B cell (primary cell): ENCODE results near the gene APP.

Experiments
- EZH2 ChIP-seq: IDR thresholded peaks from 2 replicates; pipeline ENCODE4 v1.6.1; 2012; ENCODE audit warnings: borderline replicate concordance, low read depth, mild to moderate bottlenecking, moderate library complexity, low read length; ENCODE audit not compliant: insufficient read depth, poor library complexity, severe bottlenecking
- TF ChIP-seq, protein P1 (sequence below): fragments of 200-600 bp; IDR thresholded peaks from one replicate; pipeline ENCODE4 v1.8.0; 2022; ENCODE audit warnings: antibody characterized with exemption, mild to moderate bottlenecking

DNA sequence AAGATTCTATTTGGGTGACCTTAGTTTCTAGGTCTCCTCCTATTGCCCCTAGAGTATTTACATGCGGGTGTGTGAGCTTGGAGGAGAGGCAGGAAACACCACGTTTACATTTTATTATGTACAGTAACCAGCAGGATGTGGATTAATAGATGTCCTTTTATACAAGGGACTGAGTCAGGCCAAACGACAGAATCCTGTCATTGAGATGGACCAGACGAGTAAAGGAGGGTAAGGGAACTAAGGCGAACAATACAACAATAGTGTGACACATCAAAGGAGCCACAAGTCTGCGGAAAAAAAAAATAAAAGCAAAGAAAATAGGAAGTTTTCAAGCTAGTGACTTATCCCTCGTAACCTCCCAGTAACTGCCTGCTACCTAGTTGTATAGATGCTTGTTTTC lies 284.7 kb downstream of the APP start:
- TF ChIP-seq, protein P1, sequence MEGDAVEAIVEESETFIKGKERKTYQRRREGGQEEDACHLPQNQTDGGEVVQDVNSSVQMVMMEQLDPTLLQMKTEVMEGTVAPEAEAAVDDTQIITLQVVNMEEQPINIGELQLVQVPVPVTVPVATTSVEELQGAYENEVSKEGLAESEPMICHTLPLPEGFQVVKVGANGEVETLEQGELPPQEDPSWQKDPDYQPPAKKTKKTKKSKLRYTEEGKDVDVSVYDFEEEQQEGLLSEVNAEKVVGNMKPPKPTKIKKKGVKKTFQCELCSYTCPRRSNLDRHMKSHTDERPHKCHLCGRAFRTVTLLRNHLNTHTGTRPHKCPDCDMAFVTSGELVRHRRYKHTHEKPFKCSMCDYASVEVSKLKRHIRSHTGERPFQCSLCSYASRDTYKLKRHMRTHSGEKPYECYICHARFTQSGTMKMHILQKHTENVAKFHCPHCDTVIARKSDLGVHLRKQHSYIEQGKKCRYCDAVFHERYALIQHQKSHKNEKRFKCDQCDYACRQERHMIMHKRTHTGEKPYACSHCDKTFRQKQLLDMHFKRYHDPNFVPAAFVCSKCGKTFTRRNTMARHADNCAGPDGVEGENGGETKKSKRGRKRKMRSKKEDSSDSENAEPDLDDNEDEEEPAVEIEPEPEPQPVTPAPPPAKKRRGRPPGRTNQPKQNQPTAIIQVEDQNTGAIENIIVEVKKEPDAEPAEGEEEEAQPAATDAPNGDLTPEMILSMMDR: no peak
- TF ChIP-seq EZH2: no peak
